NCI-H2029 (cell line): Measurements from ENCODE around the gene KL.
A peak's percentile ranks its signal among the peaks of the same experiment; 100 is the strongest.

Experiments used
- DNase-seq: peaks from one replicate; lab custom pipeline; 2025; lab: John Stamatoyannopoulos, UW

KL gene

DNA sequence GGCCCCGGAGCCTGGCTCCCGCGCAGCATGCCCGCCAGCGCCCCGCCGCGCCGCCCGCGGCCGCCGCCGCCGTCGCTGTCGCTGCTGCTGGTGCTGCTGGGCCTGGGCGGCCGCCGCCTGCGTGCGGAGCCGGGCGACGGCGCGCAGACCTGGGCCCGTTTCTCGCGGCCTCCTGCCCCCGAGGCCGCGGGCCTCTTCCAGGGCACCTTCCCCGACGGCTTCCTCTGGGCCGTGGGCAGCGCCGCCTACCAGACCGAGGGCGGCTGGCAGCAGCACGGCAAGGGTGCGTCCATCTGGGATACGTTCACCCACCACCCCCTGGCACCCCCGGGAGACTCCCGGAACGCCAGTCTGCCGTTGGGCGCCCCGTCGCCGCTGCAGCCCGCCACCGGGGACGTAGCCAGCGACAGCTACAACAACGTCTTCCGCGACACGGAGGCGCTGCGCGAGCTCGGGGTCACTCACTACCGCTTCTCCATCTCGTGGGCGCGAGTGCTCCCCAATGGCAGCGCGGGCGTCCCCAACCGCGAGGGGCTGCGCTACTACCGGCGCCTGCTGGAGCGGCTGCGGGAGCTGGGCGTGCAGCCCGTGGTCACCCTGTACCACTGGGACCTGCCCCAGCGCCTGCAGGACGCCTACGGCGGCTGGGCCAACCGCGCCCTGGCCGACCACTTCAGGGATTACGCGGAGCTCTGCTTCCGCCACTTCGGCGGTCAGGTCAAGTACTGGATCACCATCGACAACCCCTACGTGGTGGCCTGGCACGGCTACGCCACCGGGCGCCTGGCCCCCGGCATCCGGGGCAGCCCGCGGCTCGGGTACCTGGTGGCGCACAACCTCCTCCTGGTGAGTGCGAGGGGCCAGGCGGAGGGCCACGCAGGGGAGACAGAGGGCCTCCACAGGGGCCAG lies at the start of gene KL:
KL (plus strand) TSS at position 10 of the 909 bp plus-strand sequence; CDS start at position 28, 18 bp downstream.
- no peak for DNase-seq

DNA sequence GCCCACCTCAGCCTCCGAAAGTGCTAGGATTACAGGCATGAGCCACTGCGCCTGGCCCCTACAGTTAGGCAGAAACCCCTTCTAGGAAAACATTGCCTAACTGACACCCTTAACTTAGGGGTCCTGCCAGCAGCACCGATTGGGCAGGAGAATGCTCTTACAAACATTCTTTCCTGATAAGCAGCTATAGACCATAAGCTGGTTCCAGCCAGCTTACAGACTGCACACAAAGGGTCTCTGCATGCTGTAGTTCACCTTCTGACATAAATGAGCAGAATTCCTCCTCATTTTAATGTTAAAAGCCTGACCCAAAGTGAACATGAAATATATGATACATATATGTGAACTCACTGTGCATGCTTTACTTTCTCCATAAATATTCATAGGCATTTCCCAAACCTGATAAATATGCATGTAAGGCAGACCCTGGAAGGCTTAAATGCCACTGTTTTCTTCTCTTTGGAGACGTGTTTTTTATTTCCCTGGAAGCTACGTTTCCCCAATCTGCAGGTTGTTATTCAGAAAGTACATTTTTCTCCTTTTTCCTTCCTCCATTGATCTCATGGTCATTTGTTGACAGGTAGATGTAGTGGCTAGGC lies 48.5 kb upstream of the KL start:
- DNase-seq = no peak

DNA sequence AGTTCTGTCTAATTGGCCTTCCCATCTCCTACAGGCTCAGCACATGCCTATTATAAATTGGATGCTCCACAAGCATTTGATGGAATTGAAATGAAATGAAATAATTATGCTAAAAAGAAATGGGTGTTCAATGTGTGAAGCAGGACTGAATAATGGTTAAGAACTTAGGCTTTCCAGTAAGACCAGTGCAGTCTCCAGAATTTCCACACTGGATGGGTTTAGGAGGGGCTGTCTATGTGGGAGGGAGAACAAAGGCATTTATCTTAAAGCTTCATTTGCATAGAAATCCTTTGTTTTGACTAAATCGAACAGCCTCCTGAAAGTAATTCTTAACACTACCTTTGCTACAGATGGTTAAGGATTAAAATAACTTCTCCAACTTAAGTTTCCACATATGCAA lies 47.9 kb upstream of the KL start:
- DNase-seq = no peak

- no peak for DNase-seq
These were observed 47.4 kb upstream of the KL start for GRCh38 chr13:32968793-32969192.

- no peak for DNase-seq
These were observed 46.7 kb upstream of the KL start for GRCh38 chr13:32969516-32969941.

GRCh38 chr13:32976056-32976805 lies 40.0 kb upstream of the KL start:
- peak; percentile 10 for DNase-seq

GRCh38 chr13:32976912-32977311 lies 39.3 kb upstream of the KL start:
- no peak for DNase-seq

DNA sequence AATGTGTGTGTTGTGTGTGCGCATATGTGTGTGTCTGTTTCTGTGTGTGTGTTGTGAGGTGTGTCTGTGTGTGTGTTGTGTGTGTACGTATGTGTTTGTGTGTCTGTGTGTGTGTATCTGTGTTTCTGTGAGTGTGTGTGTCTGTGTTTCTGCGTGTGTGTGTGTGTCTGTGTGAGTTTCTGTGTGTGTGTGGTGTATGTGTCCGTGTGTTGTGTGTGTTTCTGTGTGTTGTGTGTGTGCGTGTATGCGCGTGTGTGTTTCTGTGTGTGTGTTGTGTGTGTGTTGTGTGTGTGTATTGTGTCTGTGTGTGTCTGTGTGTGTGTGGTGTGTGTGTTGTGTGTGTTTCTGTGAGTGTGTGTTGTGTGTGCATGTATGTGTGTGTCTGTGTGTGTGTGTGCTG lies 38.9 kb upstream of the KL start:
- DNase-seq = no peak

DNA sequence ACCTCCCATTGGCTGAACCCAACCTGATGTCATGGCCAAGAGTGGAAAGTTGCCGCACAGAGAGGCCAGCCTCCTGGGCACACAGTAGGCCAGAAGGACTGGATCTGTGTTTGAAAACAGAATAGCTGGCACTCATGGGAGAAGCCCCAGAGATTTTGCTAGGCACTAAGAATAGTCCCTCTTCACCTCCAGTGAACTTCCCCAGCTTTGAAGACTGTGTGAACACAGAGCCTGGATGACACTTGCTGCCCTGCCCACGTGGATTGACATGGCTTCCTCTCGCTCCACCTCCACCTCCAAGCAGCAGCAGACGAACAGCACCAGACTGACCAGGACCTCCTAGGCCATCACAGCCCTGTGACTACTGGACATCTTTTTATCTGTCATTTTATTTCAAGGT lies 37.9 kb upstream of the KL start:
- DNase-seq = no peak

- DNase-seq = no peak
These were observed 33.2 kb upstream of the KL start for GRCh38 chr13:32983058-32983457.

DNA sequence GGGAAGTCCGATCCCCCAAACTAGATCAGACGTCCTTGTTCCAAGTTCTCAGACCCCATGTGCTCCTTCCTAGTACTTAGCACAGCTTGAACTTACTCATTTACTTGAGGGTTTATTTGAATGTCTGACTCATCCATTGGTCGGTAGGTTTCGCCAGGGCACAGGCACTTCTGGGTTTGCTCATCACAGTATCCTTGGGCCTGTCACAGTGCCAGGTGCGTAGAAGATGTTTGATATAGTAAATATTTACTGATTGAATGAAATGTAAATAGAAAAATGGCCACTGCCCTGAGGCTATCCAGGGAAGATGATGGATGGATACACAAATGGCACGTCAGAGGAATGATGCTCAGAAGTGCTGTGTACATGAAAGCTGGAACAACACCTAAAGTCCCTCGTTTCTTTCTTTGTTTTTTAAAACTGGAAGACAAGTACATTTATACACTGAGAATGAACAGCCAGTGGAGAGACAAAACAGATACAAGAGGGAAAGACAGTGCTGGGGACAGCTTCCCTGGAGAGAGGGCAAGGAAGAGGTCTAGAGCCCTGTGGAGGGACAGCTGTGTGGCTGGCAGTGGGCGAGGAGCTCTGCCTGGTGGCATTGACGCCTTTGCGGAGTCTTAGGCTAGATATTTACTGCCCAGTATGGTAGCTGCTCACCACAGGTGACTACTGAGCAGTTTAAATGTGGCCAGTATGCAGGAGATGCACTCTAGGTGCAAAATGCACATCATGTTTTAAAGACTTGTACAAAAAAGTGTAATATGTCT lies 31.2 kb upstream of the KL start:
- peak; percentile 73 for DNase-seq

DNA sequence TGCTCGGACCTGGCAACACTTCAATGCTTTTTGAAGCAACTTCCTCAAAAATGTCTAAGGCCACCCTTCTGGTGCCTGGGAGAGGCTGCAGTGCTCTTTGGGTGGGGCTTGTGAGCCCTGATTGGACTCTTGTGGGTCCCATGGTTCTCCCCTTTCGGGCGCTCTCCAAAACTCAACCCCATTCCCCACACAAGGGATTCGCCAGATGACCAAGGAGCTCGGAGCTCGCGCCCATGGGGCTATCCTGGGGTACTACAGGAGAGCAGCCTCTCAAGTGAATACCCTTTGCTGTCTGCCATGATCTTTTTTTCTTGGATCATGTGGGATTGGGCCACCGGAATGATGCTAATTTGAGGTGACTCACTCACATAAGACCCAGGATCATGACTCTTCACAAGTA lies 29.7 kb upstream of the KL start:
- DNase-seq = no peak

GRCh38 chr13:32987462-32987861 lies 28.8 kb upstream of the KL start:
- no peak for DNase-seq

DNA sequence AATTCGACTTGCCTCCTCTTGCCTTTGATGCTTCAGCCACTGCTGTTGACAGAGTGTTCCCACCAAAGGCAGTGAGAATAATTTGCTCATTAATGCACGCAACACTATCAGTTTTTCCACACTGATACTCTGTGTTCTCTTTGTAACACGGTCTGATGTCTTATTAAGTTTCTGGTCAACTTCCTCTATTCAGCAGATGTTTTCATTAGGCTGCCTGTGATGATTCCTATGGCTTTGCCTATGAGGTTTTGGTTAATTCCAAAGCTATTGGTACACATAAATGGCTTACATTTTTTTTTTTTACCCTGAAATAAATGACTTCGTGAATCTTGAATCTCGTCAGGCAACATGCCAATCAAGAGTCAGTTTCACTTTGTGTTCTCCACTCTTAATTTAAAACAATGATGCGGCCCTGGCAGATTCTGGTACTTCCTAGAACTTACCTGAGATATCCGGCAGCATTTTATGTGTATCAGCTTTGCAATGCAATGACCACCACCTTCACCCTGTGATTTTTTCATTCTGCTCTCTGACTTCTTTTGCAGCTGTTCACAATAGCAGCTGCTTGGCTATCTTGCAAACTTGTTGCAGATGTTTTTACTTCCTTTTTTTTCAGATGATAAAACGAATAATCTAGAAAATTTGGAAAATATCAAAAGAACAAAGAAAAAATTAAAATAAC lies 27.5 kb upstream of the KL start:
- no peak for DNase-seq

- no peak for DNase-seq
These were observed 26.9 kb upstream of the KL start for GRCh38 chr13:32989290-32989667.

DNA sequence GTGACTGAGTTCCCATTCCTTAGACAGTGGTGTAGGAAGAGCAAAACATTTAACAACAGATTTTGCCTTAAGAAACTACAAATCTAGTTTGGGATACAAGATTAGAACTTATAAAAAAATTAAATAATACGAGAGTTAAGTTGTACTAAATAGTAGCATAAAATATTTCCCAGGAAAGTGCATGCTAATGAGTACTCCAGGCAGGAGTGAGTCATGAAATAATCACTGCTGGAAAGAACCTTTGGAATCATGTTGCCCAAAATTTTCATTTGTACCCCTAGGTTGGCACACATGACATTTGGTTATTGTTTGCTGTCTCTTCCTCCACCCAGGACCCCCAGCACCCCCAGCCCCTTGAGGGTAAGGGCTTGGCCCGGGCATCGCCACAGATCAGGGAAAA lies 26.3 kb upstream of the KL start:
- DNase-seq = no peak

GRCh38 chr13:32993145-32993544 lies 23.1 kb upstream of the KL start:
- DNase-seq = no peak

GRCh38 chr13:32997399-32997798 lies 18.8 kb upstream of the KL start:
- no peak for DNase-seq

DNA sequence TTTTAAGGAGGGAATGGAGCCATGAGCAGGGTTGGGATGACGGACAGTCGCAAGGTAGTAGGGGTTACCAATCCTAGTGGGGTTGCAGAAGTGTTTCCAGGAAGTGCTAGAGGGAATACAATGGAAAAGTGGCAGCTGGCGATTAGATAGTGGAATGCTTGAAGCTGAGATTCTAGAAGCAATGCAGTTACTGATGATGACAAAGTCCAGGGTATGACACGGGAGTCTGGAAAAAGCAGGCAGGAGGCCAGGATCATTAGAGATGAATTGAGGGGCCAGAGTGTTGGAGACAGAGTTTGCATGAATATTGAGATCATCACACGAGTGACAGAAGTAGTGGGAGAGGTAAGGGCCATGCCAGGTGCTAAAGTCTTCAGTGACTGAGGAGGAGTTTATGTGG lies 17.3 kb upstream of the KL start:
- no peak for DNase-seq

GRCh38 chr13:33000365-33000764 lies 15.9 kb upstream of the KL start:
- DNase-seq = no peak

DNA sequence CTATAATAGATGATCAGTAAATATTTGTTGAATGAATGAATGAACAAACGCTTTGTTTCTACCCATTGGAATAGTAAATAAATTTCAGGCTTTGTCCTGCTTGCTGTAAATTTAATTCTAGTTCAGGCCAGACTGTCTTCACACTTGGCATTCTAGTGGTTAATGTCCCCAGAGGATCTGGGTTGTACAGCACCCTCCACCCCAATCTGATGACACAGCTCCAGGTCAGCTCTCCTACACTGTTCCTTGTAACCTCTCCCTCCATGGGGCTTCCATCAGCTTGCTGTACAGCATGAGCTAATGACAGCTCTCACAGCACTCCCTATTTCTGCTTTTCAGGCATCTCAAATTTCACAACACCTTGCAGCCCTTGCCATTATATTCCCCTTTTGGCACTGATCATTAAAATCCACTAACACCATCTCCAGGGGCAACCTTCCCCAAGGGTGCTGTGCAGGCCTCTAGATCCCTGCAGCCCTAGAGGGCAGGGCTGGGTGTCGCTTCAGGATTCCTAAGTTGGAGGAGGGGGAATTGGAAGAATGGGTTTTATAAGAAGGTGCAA lies 12.7 kb upstream of the KL start:
- DNase-seq = peak; percentile 36
